DLD1 (cell line): Measurements from ENCODE around the gene HMCN1.

ENCODE experiments used
- in situ Hi-C: cut with HindIII; loops from 2 replicates; pipeline ENCODE4 v1.10.0; 2017; ENCODE audit warnings: low sequenced_read_pairs

HMCN1 gene

DNA sequence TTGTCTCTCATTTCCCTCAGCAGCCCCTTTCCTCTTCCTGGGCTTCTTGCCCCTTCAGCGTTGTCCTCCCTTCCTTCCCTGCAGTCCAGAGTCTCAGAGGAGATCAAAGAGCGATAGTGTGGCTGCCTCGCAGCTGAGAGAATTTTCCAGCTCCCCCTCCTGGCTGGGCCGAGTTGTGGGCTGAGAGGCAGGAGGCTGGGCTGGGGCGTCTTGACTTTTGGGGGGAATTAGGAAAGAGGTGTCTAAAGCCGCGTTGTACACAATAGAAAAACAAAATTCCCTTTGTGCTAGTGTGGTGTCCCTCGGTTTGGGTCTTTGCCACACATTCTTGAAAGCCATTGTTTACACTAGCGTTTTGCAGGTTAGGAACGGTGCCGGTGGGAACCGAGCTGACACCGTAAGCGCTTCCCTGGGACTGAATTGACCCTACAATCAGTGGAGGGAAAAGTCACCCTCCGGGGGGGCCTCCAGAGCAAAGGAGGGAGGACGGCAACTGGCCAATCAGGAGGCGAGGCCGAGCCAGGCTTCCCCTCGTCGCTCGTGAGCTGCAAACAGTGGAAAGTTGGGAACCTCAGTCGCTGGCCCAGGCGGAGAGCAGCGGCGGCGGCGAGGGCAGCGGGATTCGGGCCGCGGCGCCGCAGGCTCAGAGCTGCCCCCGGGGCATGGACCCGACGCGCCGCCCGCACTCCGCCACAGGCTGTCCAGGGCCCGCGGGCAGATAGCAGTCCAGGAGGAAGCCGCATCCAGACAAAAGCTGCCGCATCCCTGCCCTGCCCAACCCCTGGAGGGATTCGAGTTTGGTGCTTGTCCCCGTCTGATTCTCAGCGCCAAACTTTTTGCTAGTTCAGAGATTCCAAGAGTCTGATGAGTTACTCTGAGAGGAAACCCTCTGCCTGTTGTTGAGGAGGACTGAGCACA, at the start of gene HMCN1:
HMCN1 (plus strand) TSS at position 574 of the 918 bp plus-strand sequence. CDS start 389 bp downstream, outside the sequence.
- in situ Hi-C loops, result no loop called here

- in situ Hi-C loops, result no loop called here
Measured at GRCh38 chr1:185686821-185687778, 47.1 kb upstream of the HMCN1 start.

GRCh38 chr1:185690527-185690926, 43.7 kb upstream of the HMCN1 start:
- in situ Hi-C loops, result no loop called here

GRCh38 chr1:185693654-185694053, 40.5 kb upstream of the HMCN1 start:
- in situ Hi-C loops, result no loop called here

- in situ Hi-C loops, result no loop called here
Measured at GRCh38 chr1:185694081-185694480, 40.1 kb upstream of the HMCN1 start.

DNA sequence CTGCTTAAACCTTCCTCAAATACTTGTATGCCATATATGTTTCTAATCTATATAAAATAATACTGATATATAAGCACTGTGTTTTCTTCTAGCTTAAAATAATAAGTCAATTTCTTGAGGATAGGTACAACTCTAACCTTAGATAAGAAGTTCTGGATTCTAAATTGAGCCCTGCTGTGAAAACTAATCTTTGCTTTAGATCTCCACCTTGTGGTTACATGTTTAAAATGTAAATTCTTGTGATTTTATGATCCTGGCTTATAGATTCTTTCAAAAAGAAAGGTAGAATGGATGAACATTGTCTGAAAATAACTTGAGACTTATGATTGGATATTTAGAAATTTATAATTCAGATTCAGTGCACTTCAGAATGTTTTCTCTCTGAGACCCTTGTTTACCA, 38.9 kb upstream of the HMCN1 start:
- in situ Hi-C loops, result no loop called here

DNA sequence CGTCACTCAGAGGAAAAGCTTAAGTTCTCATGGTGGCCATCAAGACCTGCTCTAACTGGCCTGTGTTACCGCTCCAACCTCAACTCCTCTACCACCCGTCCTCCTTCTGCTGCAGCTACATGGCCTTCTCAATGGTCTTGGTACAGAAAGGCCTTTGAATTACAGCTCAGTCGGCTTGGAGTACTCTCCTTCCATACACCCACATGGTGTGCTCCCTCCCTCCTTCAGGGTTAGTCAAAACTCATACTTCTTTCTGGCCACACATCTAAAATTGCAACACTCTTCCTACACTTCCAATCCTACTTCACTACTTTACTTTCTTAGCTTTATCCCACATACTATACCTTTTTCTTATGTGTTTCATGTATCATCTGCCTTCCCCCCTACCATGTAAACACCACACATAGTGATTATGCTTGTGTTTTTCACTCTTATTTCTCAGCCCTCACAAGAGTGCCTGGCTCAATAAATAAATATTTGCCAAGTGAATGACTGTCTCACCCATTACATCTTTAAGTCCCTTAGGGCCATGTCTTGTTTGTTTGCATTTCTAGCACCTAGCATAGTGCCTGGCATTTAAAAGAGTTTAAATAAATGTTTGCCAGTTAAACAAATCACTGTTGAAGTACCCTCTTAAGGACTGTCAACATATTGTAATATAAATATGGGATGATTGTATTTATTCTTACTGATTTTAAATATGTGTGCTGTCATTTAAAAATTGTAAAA, 37.6 kb upstream of the HMCN1 start:
- in situ Hi-C loops, result no loop called here

DNA sequence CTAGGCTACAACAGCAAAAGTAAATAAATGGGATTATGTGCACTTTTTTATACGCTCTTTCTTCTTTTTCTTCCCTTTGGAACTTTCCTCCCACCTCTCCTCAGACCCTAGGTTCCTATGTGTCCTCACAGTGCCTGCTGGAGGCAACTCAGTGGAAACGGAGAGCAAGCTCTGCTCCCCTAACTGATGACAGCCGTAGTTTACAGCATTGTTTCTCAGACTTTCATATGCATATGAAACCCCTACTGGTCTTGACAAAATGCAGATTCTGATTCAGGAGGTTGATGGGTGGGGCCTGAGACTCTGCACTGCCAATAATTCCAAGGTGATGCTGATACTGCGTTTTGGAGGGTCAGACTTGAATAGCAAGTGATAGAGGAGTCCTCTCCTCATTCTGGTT, 34.3 kb upstream of the HMCN1 start:
- in situ Hi-C loops, result no loop called here

- in situ Hi-C loops, result no loop called here
Measured at GRCh38 chr1:185701650-185702049, 32.5 kb upstream of the HMCN1 start.

DNA sequence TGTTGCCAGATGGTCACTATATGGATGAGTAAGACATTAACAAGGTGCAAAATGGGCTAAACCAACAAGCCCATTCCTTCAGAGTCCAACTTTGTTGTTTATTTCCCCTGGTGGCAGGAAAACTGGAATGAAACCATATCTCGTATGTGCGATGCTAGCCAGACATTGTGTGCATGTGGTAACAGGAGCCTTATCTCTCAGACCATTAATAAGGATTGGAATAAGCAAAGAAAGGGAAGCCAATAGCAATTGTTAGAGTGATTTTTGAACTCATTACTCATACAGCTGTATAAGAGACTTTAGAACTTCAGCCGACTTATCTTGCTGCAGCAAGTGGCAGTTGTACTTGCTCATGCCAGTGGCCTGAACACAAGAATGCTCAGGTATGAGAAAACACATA, 30.0 kb upstream of the HMCN1 start:
- in situ Hi-C loops, result no loop called here

GRCh38 chr1:185716095-185716494, 18.1 kb upstream of the HMCN1 start:
- in situ Hi-C loops, result no loop called here

DNA sequence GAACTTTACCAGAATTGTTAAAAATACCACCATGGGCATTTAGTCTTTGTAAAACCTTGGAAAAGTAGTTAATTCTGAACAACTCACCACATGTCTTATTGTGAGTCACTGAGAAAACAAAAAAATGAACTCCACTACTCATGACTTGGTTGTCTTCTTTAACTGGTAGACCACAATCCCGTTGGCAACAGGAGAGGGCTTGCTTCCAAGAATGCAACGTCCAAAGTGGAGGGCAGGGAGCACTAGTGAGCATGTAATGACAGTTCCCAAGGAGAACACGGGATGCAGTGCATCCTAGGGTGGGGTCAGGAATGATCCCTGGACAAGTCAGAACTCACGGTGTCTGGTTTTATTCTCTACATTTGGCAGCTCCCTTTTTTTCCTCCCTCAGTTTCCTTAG, 15.2 kb upstream of the HMCN1 start:
- in situ Hi-C loops, result no loop called here

GRCh38 chr1:185720633-185721272, 13.4 kb upstream of the HMCN1 start:
- in situ Hi-C loops, result no loop called here

DNA sequence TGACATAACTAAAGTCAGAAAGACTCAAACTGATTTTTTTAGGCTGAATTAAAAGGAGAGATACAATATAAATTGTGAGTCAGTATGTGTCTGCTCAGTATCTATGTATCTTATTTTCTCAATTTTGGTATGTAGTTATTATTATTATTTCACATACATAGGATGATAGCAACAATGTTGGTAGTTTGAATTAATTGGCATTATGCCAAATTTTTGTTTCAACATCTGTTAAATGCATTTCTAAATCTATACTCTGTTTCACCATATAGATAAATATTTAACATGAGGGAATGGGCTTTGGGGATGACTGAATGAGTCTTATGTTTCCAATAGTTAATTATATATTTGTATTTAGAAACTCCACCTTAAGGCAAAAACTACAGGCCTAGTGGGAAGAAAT, 12.6 kb upstream of the HMCN1 start:
- in situ Hi-C loops, result no loop called here

DNA sequence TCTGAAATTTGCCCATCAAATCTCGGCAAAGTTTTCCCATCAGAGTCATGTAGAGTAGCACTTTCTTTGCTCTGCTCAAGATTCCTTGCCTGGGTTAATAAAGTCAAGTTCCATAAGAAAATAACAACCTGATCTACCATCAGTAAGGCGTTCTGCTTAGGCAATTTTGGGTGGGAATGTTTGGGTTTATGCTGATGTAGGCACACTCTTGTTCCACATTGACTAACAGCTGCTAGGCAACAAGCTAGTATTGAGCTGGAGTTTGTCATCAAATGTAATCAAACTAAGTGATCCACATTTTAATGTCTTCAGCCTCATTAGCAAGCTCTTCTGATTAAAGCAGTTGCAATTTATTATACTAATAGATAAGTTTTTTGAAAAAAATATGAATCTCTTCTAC, 12.1 kb upstream of the HMCN1 start:
- in situ Hi-C loops, result no loop called here

DNA sequence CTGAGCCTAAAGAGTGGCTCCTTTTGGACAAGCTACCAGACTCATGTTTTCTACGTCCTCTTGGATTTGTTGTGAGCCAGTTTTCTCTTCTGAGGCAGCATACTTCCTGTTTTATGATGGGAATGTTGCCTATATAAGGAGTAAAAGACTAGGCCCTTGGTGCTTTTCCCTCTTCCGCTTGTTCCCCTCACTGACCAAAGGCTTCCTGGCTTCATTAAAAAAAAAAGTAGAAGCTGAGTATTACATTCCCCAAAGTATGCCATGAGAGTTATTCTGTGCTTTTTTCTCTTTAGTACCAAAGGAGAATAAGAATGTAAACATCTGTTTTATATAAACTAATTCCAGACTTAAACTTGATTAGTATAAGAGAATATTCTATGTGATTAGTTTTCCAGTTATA, 6.5 kb upstream of the HMCN1 start:
- in situ Hi-C loops, result no loop called here

DNA sequence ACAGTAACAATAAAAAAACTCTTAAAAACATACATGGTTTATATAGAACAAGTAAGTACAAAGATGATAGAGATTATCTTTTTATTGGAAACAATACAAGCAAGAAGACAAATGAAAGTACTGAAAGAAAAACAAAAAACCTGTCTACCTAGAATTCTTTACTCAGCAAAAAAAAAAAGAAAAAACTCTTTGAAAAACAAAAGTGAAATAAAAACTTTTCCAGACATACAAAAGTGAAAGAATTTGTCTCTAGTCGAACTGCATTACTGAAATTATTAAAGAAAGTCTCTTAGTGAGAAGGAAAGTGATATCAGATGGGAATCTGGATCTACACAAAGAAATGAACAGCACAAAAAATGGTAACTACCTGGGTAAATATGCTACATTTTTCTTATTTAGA, 2.7 kb upstream of the HMCN1 start:
- in situ Hi-C loops, result no loop called here

DNA sequence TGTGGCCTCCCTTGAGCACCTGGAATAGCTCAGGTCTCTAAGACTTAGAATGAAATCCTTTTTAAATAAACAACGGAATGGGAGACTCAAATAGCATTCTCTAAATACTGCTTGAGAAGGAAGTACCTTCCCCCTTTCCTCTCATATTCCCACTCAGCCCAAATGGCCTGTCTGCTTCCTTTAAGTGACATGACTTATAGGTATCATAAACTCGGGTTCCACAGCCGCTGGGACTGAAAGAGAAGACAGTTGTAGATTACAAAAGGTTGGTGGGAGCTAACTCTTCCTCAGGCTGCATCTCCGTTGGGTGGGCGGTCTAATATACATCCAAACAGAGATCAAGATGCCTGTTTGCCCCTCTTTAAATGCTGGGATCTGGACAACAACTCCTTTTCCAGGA, 1.2 kb upstream of the HMCN1 start:
- in situ Hi-C loops, result no loop called here

DNA sequence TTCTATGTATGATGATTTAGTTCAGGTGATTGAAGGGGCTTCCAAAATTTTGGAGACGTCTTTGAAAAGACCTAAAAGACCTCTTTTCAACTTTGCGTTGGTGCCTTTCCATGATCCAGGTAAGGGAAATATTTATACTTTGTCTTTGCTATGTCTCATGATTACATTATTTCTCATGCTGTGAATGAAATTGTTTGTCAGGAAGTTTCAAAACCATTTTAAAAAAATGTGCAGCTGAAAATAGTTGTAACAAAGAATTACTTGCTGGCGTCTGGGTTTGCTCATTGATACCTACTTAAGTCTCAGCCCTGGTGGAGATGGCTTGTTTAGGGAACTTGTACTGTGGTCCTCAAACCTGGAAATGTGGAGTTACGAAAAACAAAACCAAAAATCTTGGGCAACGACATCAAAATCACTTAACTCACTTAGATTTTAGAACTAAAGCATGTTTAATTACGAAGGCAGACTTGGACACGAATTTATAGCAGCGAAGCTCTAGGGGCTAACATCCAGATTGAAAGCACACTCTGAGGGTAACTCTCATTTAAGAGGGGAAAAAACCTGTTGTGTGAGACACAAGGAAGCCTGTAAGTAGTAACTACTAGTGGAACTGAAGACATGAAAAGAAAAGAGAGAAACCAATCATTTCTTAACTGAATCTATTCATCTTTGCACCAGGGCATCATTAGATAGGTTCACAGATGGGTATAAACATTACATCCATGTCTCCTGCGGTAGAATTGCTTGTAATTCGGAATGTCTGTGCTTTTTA, 924 bp downstream of the HMCN1 start:
- in situ Hi-C loops, result no loop called here

DNA sequence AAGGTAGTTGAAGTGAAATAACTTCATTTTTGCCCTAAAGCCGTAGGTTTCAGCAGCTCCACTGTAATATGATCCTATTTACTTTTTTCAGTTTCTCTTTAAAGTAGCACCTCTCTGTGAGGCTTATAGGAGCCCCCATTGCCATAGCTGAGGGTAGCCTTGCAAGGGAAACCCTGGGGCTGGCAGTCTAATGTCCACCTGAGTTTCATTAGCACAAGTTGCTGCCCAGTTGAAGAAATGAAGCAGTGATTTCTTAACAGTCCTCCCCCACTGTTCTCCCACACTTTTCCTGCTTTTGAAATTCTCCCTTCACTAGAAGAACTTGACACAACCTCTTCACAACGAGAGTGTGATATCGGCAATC, 1.5 kb downstream of the HMCN1 start:
- in situ Hi-C loops, result no loop called here
